Activated naive CD4-positive, alpha-beta T cell treated with anti-CD3 and anti-CD28 coated beads, Interleukin-2, amount 10 ng/mL, durations not matched to agents 7 days and 5 days (primary cell): ENCODE data around the gene GNS.

Experiments
- CTCF ChIA-PET: fragments of 350-600 bp; sonication (Branson Sonifier 250); formaldehyde crosslinking; loops from one replicate; lab custom pipeline; 2021; ENCODE audit warnings: antibody characterized with exemption; lab: Charles Lee
- DNase-seq: peaks from one replicate; pipeline ENCODE4 v3.0.0-alpha.2; 2020
- H3K27ac Mint-ChIP-seq: one replicate; pipeline ENCODE4 v1.8.0; 2021; ENCODE audit warnings: mild to moderate bottlenecking, moderate library complexity, mixed read lengths
- H3K27me3 Mint-ChIP-seq: one replicate; pipeline ENCODE4 v1.8.0; 2021; ENCODE audit warnings: mild to moderate bottlenecking, mixed read lengths
- H3K36me3 Mint-ChIP-seq: one replicate; pipeline ENCODE4 v1.8.0; 2021; ENCODE audit warnings: mixed read lengths
- H3K4me1 Mint-ChIP-seq: one replicate; pipeline ENCODE4 v1.8.0; 2021; ENCODE audit warnings: mixed read lengths
- H3K4me3 Mint-ChIP-seq: one replicate; pipeline ENCODE4 v1.8.0; 2021; ENCODE audit warnings: mild to moderate bottlenecking, moderate library complexity, mixed read lengths
- H3K9me3 Mint-ChIP-seq: one replicate; pipeline ENCODE4 v1.8.0; 2021; ENCODE audit warnings: mixed read lengths

The GNS gene

GRCh38 chr12:64757771-64758170, 1.4 kb downstream of the GNS start:
- Mint-ChIP-seq H3K4me1 (peaks cover 51% of the 10 kb centered on the region), H3K4me3 (peak overlapping the region; percentile 33), H3K27me3 (peaks cover 4% of the 10 kb centered on the region), H3K27ac (no peak overlapping the region), H3K36me3 (peaks cover 8% of the 10 kb centered on the region), H3K9me3 (no peaks in the 10 kb centered on the region)
- CTCF ChIA-PET = no interaction called here
- DNase-seq = no peak

- H3K27ac Mint-ChIP-seq = no peak overlapping the region
- peaks cover 4% of the 10 kb centered on the region for H3K27me3 Mint-ChIP-seq
- no peak for DNase-seq
- CTCF ChIA-PET = no interaction called here
- no peaks in the 10 kb centered on the region for H3K9me3 Mint-ChIP-seq
- peaks cover 8% of the 10 kb centered on the region for H3K36me3 Mint-ChIP-seq
- H3K4me1 Mint-ChIP-seq = peaks cover 51% of the 10 kb centered on the region
- H3K4me3 Mint-ChIP-seq = no peak overlapping the region
Observed at GRCh38 chr12:64756376-64756775, 2.8 kb downstream of the GNS start.

- H3K4me3 Mint-ChIP-seq = no peak overlapping the region
Observed at GRCh38 chr12:64753427-64753826, 5.8 kb downstream of the GNS start.

GRCh38 chr12:64752833-64753238, 6.4 kb downstream of the GNS start:
- no peak for DNase-seq
- Mint-ChIP-seq H3K36me3 (peaks cover 19% of the 10 kb centered on the region), H3K27me3 (no peaks in the 10 kb centered on the region), H3K9me3 (no peaks in the 10 kb centered on the region), H3K4me1 (peaks cover 25% of the 10 kb centered on the region), H3K27ac (no peak overlapping the region), H3K4me3 (no peak overlapping the region)
- CTCF ChIA-PET = no interaction called here

More at GRCh38 chr12:64753427-64753826, 5.8 kb downstream of the GNS start:
- Mint-ChIP-seq H3K4me1 (peaks cover 29% of the 10 kb centered on the region), H3K36me3 (peaks cover 18% of the 10 kb centered on the region), H3K27ac (no peak overlapping the region), H3K27me3 (no peaks in the 10 kb centered on the region), H3K9me3 (no peaks in the 10 kb centered on the region)
- CTCF ChIA-PET = no interaction called here
- DNase-seq = no peak

- Mint-ChIP-seq H3K36me3 (peaks cover 23% of the 10 kb centered on the region), H3K27me3 (no peaks in the 10 kb centered on the region), H3K9me3 (no peaks in the 10 kb centered on the region), H3K27ac (no peak overlapping the region), H3K4me3 (no peak overlapping the region), H3K4me1 (peaks cover 19% of the 10 kb centered on the region)
- CTCF ChIA-PET = no interaction called here
- DNase-seq = no peak
Observed at GRCh38 chr12:64752032-64752431, 7.2 kb downstream of the GNS start.

GRCh38 chr12:64749461-64750200, 9.6 kb downstream of the GNS start:
- Mint-ChIP-seq H3K27ac (no peak overlapping the region), H3K27me3 (no peaks in the 10 kb centered on the region), H3K4me1 (peaks cover 7% of the 10 kb centered on the region), H3K9me3 (no peaks in the 10 kb centered on the region), H3K4me3 (no peak overlapping the region), H3K36me3 (peaks cover 19% of the 10 kb centered on the region)
- no peak for DNase-seq
- CTCF ChIA-PET = no interaction called here

- Mint-ChIP-seq H3K4me3 (no peak overlapping the region), H3K27ac (no peak overlapping the region), H3K27me3 (no peaks in the 10 kb centered on the region), H3K36me3 (peaks cover 26% of the 10 kb centered on the region), H3K9me3 (no peaks in the 10 kb centered on the region), H3K4me1 (peaks cover 2% of the 10 kb centered on the region)
- no peak for DNase-seq
- CTCF ChIA-PET = interaction anchor here (1.3 kb wide), 1 partner anchor 198 kb away, joined by 4 read pairs; no protein-coding TSS in a partner anchor
Observed at GRCh38 chr12:64747695-64748094, 11.5 kb downstream of the GNS start.

GRCh38 chr12:64746663-64747062, 12.5 kb downstream of the GNS start:
- peaks cover 2% of the 10 kb centered on the region for H3K4me1 Mint-ChIP-seq
- H3K36me3 Mint-ChIP-seq = peaks cover 34% of the 10 kb centered on the region
- H3K4me3 Mint-ChIP-seq = no peak overlapping the region
- no peak for DNase-seq
- H3K27ac Mint-ChIP-seq = no peak overlapping the region
- no peaks in the 10 kb centered on the region for H3K27me3 Mint-ChIP-seq
- no peaks in the 10 kb centered on the region for H3K9me3 Mint-ChIP-seq
- CTCF ChIA-PET = no interaction called here

- no peak overlapping the region for H3K27ac Mint-ChIP-seq
- no peaks in the 10 kb centered on the region for H3K27me3 Mint-ChIP-seq
- no peak overlapping the region for H3K4me3 Mint-ChIP-seq
- H3K9me3 Mint-ChIP-seq = no peaks in the 10 kb centered on the region
- CTCF ChIA-PET = no interaction called here
- H3K4me1 Mint-ChIP-seq = peaks cover 2% of the 10 kb centered on the region
- H3K36me3 Mint-ChIP-seq = peaks cover 37% of the 10 kb centered on the region
- DNase-seq = no peak
Observed at GRCh38 chr12:64745980-64746379, 13.2 kb downstream of the GNS start.

- DNase-seq = no peak
- CTCF ChIA-PET = no interaction called here
- Mint-ChIP-seq H3K36me3 (peaks cover 40% of the 10 kb centered on the region), H3K27me3 (no peaks in the 10 kb centered on the region), H3K27ac (no peak overlapping the region), H3K9me3 (no peaks in the 10 kb centered on the region), H3K4me3 (no peak overlapping the region), H3K4me1 (peaks cover 2% of the 10 kb centered on the region)
Observed at GRCh38 chr12:64745259-64745807, 13.9 kb downstream of the GNS start.

- no peak overlapping the region for H3K4me3 Mint-ChIP-seq
- H3K27ac Mint-ChIP-seq = no peak overlapping the region
- H3K36me3 Mint-ChIP-seq = peaks cover 45% of the 10 kb centered on the region
- no peak for DNase-seq
- H3K27me3 Mint-ChIP-seq = no peaks in the 10 kb centered on the region
- CTCF ChIA-PET = interaction anchor here (1.2 kb wide), 1 partner anchor 195 kb away, joined by 4 read pairs; no protein-coding TSS in a partner anchor
- peaks cover 2% of the 10 kb centered on the region for H3K4me1 Mint-ChIP-seq
- no peaks in the 10 kb centered on the region for H3K9me3 Mint-ChIP-seq
Observed at GRCh38 chr12:64744422-64745258, 14.6 kb downstream of the GNS start.

GRCh38 chr12:64743206-64743605, 16.0 kb downstream of the GNS start:
- no peak overlapping the region for H3K27ac Mint-ChIP-seq
- CTCF ChIA-PET = interaction anchor here (0.8 to 1.1 kb wide), 3 partner anchors 8 to 45 kb away, joined by 3 to 4 read pairs (median 3); no protein-coding TSS in a partner anchor
- H3K4me3 Mint-ChIP-seq = no peak overlapping the region
- H3K36me3 Mint-ChIP-seq = peaks cover 50% of the 10 kb centered on the region
- no peak for DNase-seq
- H3K27me3 Mint-ChIP-seq = no peaks in the 10 kb centered on the region
- H3K4me1 Mint-ChIP-seq = peaks cover 8% of the 10 kb centered on the region
- H3K9me3 Mint-ChIP-seq = no peaks in the 10 kb centered on the region

- H3K4me1 Mint-ChIP-seq = peaks cover 15% of the 10 kb centered on the region
- H3K4me3 Mint-ChIP-seq = no peak overlapping the region
- H3K36me3 Mint-ChIP-seq = peaks cover 53% of the 10 kb centered on the region
- no peak for DNase-seq
- H3K27ac Mint-ChIP-seq = no peak overlapping the region
- H3K9me3 Mint-ChIP-seq = peaks cover 3% of the 10 kb centered on the region
- no peaks in the 10 kb centered on the region for H3K27me3 Mint-ChIP-seq
- CTCF ChIA-PET = no interaction called here
Observed at GRCh38 chr12:64742416-64742815, 16.8 kb downstream of the GNS start.

GRCh38 chr12:64740646-64741045, 18.6 kb downstream of the GNS start:
- H3K36me3 Mint-ChIP-seq = peaks cover 68% of the 10 kb centered on the region
- H3K27ac Mint-ChIP-seq = no peak overlapping the region
- no peak overlapping the region for H3K4me3 Mint-ChIP-seq
- no peaks in the 10 kb centered on the region for H3K27me3 Mint-ChIP-seq
- no peak for DNase-seq
- CTCF ChIA-PET = no interaction called here
- peaks cover 3% of the 10 kb centered on the region for H3K9me3 Mint-ChIP-seq
- peaks cover 29% of the 10 kb centered on the region for H3K4me1 Mint-ChIP-seq
